Left ventricle myocardium inferior (tissue), 1 donor: ENCODE results near the gene QSER1. TPM values are rescaled to one million over a fixed set of nuclear protein-coding genes. Genes with fewer than 3 reads are reported as not detected.

Experiments used
- DNase-seq: peaks from one replicate; pipeline ENCODE4 v3.0.0-alpha.2; 2020
- H3K27ac ChIP-seq: fragments of 200-600 bp; replicated peaks from 2 replicates; pipeline ENCODE4 v1.8.0; 2021
- H3K27me3 ChIP-seq: fragments of 200-600 bp; 2 replicates; pipeline ENCODE4 v1.8.0; 2021; ENCODE audit warnings: low read depth
- H3K36me3 ChIP-seq: fragments of 200-600 bp; 2 replicates; pipeline ENCODE4 v1.8.0; 2021
- H3K4me1 ChIP-seq: fragments of 200-600 bp; 2 replicates; pipeline ENCODE4 v1.8.0; 2021
- H3K4me3 ChIP-seq: fragments of 200-600 bp; 2 replicates; pipeline ENCODE4 v1.8.0; 2021; ENCODE audit warnings: mild to moderate bottlenecking, moderate library complexity
- H3K9me3 ChIP-seq: fragments of 200-600 bp; replicated peaks from 2 replicates; pipeline ENCODE4 v1.8.0; 2021
- CTCF ChIP-seq: fragments of 200-600 bp; IDR thresholded peaks from 2 replicates; pipeline ENCODE4 v1.8.0; 2021; ENCODE audit warnings: antibody characterized with exemption, mild to moderate bottlenecking, borderline replicate concordance
- intact Hi-C: fragments of 100-400 bp; cut with micrococcal nuclease; formaldehyde crosslinking; loops from one replicate; pipeline ENCODE4 v1.11.0; 2022
- total RNA-seq: library from RNA; stranded (reverse); fragmentation: NEBNext Ultra II Directional; extraction: Animal tissue kit (Norgen Biotek cat#: 25700); gene quantifications from one replicate; pipeline ENCODE4 v1.2.1, GENCODE V29; 2021
- donor health status: DM: no; HTN: yes; CAD: no; lungs with severe emphysema.

The QSER1 gene
- total RNA-seq, 1 donor from 2014 or later: 15.0 TPM

GRCh38 chr11:32905028-32905667 is 12.5 kb downstream of the QSER1 start:
- Histone ChIP-seq H3K27me3 (no peaks in the 10 kb centered on the region), H3K4me3 (no peak overlapping the region), H3K4me1 (peaks cover 13% of the 10 kb centered on the region), H3K36me3 (no peaks in the 10 kb centered on the region), H3K27ac (no peak overlapping the region), H3K9me3 (no peaks in the 10 kb centered on the region)
- intact Hi-C loops: no loop called here
- TF ChIP-seq CTCF: no peak
- DNase-seq: no peak

- Histone ChIP-seq H3K9me3 (no peaks in the 10 kb centered on the region), H3K27me3 (no peaks in the 10 kb centered on the region), H3K4me1 (peaks cover 13% of the 10 kb centered on the region), H3K27ac (no peak overlapping the region), H3K4me3 (no peak overlapping the region), H3K36me3 (no peaks in the 10 kb centered on the region)
- DNase-seq: no peak
- TF ChIP-seq CTCF: no peak
- intact Hi-C loops: no loop called here
Observed at GRCh38 chr11:32908619-32909018, 16.0 kb downstream of the QSER1 start.

GRCh38 chr11:32911413-32911812 is 18.8 kb downstream of the QSER1 start:
- Histone ChIP-seq H3K27me3 (no peaks in the 10 kb centered on the region), H3K9me3 (no peaks in the 10 kb centered on the region), H3K27ac (no peak overlapping the region), H3K4me1 (no peaks in the 10 kb centered on the region), H3K36me3 (no peaks in the 10 kb centered on the region), H3K4me3 (no peak overlapping the region)
- no peak for TF ChIP-seq CTCF
- DNase-seq: no peak
- intact Hi-C loops: no loop called here

- Histone ChIP-seq H3K4me3 (no peak overlapping the region), H3K9me3 (no peaks in the 10 kb centered on the region), H3K36me3 (no peaks in the 10 kb centered on the region), H3K27me3 (no peaks in the 10 kb centered on the region), H3K4me1 (no peaks in the 10 kb centered on the region), H3K27ac (no peak overlapping the region)
- TF ChIP-seq CTCF: no peak
- intact Hi-C loops: no loop called here
- no peak for DNase-seq
Observed at GRCh38 chr11:32913445-32913844, 20.8 kb downstream of the QSER1 start.

- H3K27ac ChIP-seq: no peak overlapping the region
- H3K36me3 ChIP-seq: no peaks in the 10 kb centered on the region
- no peaks in the 10 kb centered on the region for H3K27me3 ChIP-seq
- intact Hi-C loops: no loop called here
- no peak for TF ChIP-seq CTCF
- no peak for DNase-seq
- no peak overlapping the region for H3K4me3 ChIP-seq
- peaks cover 5% of the 10 kb centered on the region for H3K4me1 ChIP-seq
- no peaks in the 10 kb centered on the region for H3K9me3 ChIP-seq
Observed at GRCh38 chr11:32916361-32916760, 23.8 kb downstream of the QSER1 start.

- no peaks in the 10 kb centered on the region for H3K36me3 ChIP-seq
- intact Hi-C loops: no loop called here
- peaks cover 7% of the 10 kb centered on the region for H3K4me1 ChIP-seq
- H3K4me3 ChIP-seq: no peak overlapping the region
- no peak for DNase-seq
- no peak overlapping the region for H3K27ac ChIP-seq
- H3K9me3 ChIP-seq: no peaks in the 10 kb centered on the region
- no peaks in the 10 kb centered on the region for H3K27me3 ChIP-seq
- no peak for TF ChIP-seq CTCF
Observed at GRCh38 chr11:32916994-32917393, 24.4 kb downstream of the QSER1 start.
